Hematopoietic multipotent progenitor cell (in vitro differentiated cells): ENCODE data around the gene MAZ. TPM values are rescaled to one million over a fixed set of nuclear protein-coding genes. Genes with fewer than 3 reads are reported as not detected.
"Not testable (repeated sequence)": the region's sequence is repeated elsewhere in the genome, so short reads cannot be mapped to it uniquely, and the experiment has no call there.

Experiments used
- DNase-seq, 3 donors: peaks; one replicate each; pipeline ENCODE4 v3.0.0-alpha.2; 2011 to 2015; ENCODE audit warnings: low read depth in 2 of 3, low spot score in 2 of 3
- total RNA-seq: library from RNA; depleted of rRNA; stranded (reverse); fragments of >200 nt; gene quantifications from one replicate; pipeline ENCODE4 v1.2.3, GENCODE V29; 2012

MAZ gene
- 711 TPM for total RNA-seq

DNA sequence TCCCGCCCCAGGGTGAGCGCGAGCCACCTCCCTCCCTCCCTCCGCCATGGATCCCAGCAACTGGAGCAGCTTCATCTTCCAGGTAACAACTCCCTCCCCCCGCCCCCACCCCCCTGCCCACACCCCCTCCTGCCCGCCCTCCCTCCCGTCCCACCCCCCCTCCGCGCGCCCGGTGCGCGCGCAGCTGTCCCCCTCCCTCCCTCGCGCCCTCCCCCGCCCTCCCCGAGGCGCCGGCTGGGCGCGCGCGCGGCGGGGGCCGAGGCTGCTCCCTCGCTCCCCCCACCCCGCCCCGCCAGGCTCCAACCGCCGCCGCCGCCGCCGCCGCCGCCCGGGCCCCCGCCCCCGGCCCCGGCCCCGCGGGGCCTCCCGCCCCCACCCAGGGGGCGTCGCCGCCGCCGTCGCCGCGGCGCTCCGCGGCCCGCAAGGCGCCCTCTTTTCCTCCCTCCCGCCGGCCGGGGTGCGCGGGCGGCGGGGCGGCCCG is at the start of gene MAZ:
Gene MAZ (plus strand): TSS at position 431 of the 481 bp plus-strand sequence. CDS start 173 bp downstream, outside the sequence.
- no peak for DNase-seq

DNA sequence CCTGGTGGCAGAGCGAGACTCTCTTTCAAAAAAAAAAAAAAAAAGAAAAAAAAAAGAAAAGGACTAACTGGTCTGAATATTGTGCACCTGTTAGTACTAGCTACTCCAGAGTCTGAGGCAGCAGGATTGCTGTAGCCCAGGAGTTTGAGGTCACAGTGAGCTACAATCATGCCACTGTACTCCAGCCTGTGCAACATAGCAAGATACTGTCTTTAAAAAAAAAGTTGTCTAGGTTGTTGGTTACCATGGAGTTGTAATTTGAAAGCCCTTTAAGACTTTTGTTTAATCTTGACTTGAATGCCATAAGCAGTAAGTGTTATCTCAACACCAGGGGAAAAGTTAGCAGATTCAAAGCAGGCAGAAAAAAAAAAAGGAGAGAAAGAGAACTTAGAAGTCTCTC is 49.7 kb upstream of the MAZ start:
- peak in 1 of 3 donors; percentile 40 for DNase-seq

DNA sequence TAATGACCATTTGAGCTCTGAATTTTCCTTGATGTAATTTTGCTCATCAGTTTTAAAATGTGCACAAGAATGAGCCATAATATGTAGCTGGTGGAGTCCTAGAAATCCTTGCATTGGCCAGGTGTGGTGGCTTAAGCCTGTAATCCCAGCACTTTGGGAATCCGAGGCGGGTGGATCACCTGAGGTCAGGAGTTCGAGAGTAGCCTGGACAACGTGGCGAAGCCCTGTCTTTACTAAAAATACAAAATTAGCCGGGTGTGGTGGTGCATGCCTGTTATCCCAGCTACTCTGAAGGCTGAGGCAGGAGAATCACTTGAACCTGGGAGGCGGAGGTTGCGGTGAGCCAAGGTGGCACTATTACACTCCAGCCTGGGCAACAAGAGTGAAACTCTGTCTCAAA is 49.2 kb upstream of the MAZ start:
- DNase-seq, result not testable (repeated sequence)

DNA sequence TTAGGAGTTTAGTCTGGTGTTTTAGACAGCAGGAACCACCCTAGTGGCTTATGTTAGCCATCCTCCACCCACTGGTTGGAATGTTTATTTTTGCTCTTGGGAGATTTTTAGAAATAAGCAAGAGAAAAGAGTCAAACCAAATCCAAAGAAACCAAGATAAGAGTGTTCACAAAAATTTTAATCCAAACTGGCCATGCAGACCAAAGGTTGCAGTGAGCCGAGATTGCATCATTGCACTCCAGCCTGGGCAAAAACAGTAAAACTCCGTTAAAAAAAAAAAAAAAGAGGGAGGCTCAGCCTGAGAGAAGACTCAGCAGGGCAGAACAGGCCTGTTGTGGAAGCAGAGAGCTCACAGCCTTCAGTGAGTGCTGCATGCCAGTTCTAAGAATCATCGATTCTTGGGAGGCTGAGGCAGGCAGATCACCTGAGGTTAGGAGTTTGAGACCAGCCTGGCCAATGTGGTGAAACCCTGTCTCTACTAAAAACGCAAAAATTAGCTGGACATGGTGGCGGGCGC is 48.3 kb upstream of the MAZ start:
- DNase-seq, result no peak

DNA sequence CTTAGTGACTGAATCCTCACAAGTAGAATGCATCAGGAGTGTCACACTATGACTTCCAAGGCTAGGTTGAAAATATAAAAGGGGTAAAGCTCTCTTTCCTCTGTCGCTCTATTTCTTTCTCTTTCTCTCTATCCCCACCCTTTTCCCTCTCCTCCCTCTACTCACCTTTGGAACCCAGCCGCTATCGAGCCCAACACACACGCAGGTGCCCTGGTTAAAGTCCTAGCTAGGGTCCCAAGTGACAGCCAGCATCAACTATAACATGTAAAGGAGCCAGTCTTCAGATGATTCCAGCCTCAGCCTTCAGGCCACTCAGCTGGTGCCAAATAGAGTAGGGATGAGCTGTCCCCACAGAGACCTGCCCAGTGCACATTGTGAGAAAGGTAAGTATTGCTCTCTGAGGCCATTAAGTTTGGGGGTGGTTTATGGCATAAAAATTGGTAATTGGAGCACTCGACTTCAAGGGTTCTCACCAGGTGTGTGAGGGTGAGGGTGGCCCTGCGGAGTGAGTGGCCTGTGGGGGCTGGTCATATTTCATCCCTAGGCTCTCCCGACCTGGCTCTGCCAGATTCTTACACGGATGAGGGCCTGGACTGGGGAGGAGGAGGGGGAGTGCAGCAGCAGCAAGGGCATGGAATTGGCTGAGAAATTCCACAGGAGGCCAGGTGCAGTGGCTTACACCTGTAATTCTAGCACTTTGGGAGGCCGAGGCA is 45.6 kb upstream of the MAZ start:
- DNase-seq, result no peak

DNA sequence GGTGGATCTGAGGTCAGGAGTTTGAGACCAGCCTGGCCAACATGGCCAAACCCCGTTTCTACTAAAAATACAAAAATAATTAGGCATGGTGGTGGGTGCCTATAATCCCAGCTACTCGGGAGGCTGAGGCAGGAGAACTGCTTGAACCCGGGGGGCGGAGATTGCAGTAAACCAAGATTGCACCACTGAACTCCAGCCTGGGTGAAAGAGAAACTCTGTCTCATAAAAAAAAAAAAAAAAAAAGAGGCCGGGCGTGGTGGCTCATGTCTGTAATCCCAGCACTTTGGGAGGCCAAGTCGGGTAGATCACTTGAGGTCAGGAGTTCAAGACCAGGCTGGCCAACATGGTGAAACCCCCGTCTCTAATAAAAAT is 45.1 kb upstream of the MAZ start:
- DNase-seq, result not testable (repeated sequence)

DNA sequence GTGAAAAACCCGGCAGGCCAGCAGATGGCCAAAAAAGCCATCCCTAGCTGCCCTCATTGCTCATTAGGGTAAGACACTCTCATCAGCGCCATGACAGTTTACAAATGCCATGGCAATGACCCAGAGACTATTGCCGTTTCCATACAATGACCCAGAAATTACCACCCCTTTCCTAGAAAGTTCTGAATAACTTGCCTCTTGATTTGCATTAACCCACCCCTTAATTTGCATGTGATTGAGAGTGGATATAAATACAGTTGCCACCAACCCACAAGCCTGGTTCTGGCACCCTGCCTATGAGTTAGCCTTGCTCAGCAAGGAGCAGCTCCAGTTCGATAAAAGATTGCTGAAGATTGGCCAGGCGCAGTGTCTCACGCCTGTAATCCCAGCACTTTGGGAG is 44.4 kb upstream of the MAZ start:
- DNase-seq, result no peak

DNA sequence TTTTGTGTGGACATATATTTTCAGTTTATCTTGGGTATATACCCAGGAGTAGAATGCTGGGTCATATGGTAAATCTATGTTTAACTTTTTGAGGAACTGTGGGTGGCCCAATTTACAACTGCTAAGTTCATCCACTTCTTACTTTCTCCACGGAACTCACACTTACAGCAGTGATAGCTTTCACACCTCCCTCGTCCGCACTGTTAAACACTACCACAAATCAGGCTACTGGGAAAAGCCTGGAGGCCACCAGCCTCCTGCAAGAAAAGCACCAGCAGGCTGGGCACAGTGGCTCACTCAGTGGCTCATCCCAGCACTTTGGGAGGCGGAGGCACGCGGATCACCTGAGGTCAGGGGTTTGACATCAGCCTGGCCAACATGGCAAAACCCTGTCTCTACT is 43.0 kb upstream of the MAZ start:
- DNase-seq, result no peak

DNA sequence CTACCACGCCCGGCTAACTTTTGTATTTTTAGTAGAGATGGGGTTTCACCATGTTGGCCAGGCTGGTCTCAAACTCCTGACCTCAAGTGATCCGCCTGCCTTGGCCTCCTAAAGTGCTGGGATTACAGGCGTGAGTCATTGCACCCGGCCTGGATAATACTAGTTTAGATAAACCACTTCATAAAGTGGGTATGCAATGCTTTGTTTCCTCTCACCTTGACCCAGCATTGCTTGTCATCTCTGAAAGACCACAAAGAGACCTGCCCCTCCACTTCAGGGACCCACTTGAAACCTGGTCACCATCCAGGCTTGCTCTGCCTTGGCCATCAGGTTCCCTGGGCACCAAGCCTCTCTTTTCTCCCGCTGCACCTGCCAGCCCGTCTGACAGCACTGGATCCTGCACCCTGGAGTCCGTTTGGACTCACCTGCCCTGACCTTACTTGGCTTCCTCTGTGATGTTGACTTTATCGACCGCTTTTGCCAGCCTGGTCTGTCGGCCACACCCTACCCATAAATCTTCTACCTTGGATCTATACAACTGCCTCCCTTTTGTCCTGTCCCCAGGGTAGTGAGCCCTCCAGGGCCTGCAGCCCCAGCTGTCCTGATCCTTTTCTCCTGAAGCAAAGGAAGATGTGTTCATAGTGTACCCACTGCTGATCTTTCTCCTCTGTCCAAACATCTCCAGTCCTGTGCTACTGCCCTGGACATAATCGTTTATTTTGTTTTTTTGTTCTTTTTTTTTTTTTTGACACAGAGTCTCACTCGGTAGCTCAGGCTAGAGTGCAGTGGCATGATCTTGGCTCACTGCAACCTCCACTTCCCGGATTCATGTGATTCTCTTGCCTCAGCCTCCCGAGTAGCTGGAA is 40.9 kb upstream of the MAZ start:
- no peak for DNase-seq

DNA sequence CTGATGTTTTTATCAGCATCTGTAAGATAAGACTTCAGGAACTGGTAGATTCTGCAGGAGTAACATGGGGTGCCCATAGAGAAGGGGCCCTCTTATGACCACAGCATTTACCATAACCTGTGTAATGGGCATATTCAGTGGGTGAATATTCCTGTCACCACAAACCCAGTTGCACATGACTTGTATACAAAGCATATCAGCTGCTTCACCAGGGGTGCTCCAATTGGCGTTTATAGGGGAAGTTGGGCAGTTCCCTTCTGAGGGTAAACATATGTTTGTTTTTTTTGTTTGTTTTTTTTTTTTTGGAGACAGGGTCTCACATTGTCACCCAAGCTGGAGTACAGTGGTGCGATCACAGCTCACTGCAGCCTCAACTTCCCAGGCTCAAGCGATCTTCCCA is 39.8 kb upstream of the MAZ start:
- DNase-seq, result no peak

DNA sequence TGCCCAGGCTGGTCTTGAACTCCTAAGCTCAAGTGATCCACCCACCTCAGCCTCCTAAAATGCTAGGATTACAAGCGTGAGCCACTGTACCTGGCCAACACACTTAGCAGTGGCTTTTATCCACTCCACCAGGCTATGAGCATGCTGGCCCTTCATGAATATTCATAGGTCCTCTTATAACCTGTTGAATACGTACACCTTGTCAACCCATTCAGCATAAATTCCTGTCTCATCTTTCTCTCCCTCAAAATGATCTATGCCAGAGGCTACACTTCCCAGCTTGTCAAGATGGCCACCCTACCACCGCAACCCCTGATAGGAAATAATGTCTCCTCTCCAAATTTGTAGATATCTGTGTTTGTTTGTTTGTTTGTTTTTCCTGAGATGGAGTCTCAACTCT is 39.3 kb upstream of the MAZ start:
- no peak for DNase-seq

DNA sequence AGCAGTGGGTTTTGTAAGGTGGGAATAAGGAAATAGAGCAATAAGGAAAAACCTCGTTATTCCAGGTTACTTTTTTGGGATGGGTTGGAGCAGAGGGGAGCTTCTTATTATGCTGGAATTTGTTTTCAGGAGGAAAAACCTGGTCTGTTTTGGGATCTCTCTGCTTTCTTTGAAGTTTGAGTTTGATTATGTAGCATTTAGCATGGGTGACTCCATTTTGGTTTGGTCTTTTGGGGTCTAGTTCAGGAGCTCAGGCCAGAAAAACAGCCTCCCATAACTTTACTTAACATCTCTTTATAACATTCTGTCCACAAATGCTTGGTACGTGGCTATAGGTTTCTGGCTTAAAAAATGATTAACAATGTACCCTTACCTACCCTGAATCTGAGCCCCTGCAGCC is 36.8 kb upstream of the MAZ start:
- DNase-seq, result no peak

DNA sequence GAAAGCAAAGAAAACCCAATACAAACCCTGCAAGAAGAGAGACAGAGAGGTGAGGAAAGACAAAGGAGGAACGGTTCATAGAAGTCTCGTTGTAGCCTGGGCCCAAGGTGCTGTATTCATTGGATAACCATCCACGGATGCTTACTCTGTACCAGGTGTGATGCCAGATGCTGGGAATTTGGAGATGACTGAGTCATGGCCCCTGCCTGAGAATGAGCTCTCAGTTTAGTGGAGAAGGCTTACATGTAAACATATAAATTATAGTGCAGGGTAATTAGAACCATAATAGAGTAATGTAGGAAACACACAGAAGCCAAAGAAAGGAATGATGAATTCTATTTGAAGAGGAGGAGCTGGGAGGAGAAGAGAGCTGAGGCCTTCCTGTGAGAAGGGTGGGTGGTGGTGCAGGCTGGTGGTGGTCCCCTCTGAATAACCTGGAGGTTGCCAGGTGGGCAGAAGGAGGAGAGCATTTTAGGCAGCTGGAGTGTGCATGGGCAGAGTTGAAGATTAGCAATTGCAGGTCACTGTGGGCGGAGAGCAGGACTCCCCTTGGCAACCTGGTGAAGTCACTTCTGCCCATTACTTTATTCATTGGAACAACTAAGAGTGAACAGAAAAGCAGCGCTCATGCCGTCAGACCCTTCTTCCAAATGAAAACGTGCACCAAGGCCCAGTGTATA is 35.9 kb upstream of the MAZ start:
- no peak for DNase-seq

DNA sequence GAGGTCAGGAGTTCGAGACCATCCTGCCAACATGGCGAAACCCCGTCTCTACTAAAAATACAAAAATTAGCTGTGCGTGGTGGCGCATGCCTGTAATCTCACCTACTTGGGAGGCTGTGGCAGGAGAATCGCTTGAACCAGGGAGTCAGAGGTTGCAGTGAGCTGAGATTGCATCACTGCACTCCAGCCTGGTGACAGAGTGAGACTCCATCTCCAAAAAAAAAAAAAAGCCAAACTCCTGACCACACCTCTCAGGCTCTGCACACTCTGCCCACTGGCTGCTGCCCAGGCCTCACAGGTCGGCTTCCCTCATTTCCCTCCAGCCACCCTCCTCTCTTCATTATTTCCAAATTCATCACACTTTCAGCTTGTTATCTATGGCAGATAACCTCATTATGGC is 34.0 kb upstream of the MAZ start:
- DNase-seq, result not testable (repeated sequence)

DNA sequence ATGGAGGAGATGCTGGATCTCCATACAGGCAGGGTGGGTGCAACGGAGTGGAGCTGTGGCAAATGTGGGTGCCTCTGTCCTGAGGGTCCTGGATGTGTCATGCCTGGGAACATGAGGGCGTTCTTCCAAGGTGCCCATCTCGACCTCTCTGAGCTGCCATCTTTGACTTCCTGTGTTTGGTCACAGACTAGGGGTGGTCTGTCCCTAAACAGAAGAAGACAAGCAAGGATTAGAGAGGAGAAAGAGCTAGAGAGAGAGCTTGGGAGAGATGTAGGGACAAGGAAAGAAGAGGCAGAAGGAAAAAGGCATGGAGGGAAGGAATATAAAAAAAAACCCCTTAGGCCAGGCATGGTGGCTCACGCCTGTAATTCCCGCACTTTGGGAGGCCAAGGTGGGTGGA is 31.6 kb upstream of the MAZ start:
- no peak for DNase-seq

DNA sequence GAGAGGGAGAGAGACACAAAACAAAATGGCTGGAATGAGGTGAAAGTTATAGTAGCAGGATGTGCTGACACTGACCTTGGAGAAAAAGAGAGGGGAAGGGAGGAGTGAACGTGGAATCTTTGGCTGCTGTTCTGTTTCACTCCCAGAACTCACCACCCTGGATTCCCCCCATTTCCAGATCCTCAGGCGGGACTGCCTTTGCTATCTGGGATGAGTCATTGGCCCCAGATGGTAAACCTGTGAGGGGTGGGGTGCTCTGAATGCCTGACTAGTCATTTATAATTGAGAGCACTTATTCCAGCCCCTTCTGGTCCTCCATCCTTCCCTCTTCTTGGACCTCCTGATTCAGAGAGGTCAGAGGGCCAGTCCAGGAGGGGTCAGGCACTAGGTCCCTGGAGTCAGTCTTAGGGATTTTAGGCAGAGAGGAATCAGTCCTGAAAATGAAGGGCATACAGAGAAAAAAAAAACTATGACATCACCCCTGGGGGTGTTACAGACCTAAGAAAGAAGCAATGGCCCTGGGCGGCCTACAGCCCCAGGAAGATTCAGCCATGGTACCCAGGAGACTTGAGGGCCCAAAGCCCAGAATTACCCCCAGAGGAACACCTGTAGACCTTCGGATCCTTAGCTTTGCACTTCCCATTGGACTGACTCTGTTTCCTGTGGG is 30.5 kb upstream of the MAZ start:
- DNase-seq, result no peak

DNA sequence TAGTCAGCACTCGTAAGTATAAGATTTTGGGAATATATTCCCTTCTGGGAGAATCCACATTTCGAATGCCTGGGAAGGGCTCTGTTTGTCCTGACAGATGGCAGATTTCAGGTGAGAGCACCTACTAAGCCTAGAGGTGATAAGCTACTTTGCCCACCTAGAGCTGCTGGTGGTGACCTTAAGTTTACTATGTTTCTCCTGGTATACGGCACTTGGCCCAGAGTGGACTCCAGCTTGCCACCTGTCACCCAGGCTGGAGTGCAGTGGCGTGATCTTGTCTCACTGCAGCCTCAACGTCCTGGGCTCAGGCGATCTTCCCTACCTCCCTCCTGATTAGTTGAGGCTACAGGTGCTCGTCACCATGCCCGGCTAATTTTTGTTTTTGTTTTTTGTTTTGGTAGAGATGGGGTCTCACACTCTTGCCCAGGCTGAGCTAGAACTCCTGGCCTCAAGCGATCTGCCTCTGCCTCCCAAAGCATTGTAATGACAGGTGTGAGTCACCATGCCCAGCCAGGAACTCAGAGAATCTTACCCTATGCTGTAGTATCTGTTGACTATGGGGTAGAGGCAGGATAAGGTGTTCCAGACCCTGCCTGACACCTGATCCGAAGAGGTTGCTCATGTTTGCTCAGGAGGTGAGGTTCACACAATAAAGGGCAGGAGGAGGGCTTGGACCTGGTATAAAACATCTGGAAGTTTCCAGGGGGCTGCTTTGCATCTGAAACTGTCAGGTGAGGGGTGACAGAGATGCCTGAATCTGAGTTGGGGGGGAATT is 28.6 kb upstream of the MAZ start, which contains the start of gene ZG16:
Gene ZG16 (plus strand): TSS at position 681 of the 775 bp plus-strand sequence. CDS start 1,011 bp downstream, outside the sequence.
- DNase-seq, result no peak

DNA sequence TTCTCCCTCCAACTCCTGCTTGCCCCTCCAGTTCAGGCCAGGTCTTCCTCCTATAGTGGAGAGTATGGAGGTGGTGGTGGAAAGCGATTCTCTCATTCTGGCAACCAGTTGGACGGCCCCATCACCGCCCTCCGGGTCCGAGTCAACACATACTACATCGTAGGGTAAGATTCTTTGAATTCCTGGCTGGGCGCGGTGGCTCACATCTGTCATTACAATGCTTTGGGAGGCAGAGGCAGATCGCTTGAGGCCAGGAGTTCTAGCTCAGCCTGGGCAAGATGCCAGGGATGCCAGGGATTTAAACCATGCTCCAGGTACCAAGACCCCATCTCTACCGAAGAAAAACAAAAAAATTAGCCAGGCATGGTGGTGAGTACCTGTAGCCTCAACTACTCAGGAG is 26.9 kb upstream of the MAZ start:
- no peak for DNase-seq

DNA sequence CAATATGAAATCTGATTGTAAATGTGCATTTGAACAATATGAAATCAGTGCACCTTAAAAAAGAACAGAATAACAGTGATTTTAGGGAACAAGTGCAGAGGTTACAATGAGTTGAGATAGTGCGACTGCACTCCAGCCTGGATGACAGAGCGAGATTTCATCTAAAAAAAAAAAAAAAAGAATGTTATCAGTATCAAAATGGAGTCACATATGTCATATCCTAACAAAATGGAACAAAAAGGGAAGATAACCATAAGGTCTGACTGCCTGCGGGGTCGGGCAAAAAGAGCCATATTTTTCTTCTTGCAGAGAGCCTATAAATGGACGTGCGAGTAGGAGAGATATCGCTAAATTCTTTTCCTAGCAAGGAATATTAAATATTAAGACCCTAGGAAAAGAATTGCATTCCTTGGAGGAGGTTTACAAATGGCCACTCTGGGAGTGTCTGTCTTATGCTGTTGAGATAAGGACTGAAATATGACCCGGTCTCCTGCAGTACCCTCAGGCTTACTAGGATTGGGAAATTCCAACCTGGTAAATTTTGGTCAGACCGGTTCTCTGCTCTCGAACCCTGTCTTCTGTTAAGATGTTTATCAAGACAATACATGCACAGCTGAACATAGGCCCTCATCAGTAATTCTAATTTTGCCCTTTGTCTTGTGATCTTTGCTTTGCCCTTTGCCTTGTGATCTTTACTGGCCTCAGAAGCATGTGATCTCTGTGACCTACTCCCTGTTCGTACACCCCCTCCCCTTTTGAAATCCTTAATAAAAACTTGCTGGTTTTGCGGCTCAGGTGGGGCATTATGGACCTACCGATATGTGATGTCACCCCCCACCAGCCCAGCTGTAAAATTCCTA is 23.0 kb upstream of the MAZ start:
- DNase-seq, result not testable (repeated sequence)
